Mesothelial cell of epicardium (in vitro differentiated cells): Measurements from ENCODE around the gene PUS1. TPM values are rescaled to one million over a fixed set of nuclear protein-coding genes. Genes with fewer than 3 reads are reported as not detected.

ENCODE experiments used
- DNase-seq, 2 experiments: peaks; one replicate each; pipeline ENCODE4 v3.0.0; 2021; ENCODE audit warnings: low spot score in 2 of 2; ENCODE audit not compliant: unreplicated experiment in 2 of 2
- H3K27ac Mint-ChIP-seq: 2 replicates; pipeline ENCODE4 v1.8.0; 2021; ENCODE audit warnings: mixed read lengths
- H3K27me3 Mint-ChIP-seq: 2 replicates; pipeline ENCODE4 v1.8.0; 2021; ENCODE audit warnings: low read depth, mixed read lengths
- H3K36me3 Mint-ChIP-seq: 2 replicates; pipeline ENCODE4 v1.8.0; 2021; ENCODE audit warnings: mixed read lengths
- H3K4me1 Mint-ChIP-seq: 2 replicates; pipeline ENCODE4 v1.8.0; 2021; ENCODE audit warnings: mixed read lengths
- H3K4me3 Mint-ChIP-seq: 2 replicates; pipeline ENCODE4 v1.8.0; 2021; ENCODE audit warnings: mild to moderate bottlenecking, moderate library complexity, mixed read lengths
- H3K9me3 Mint-ChIP-seq: 2 replicates; pipeline ENCODE4 v1.8.0; 2021; ENCODE audit warnings: mixed read lengths
- total RNA-seq: library from RNA; stranded (reverse); gene quantifications from 3 replicates; pipeline ENCODE4 v1.2.1, GENCODE V29; 2021
- TF ChIP-seq, protein P1 (sequence below): fragments of 200-600 bp; sonication (generic); IDR thresholded peaks from one replicate; pipeline ENCODE4 v1.5.0; 2021; ENCODE audit warnings: antibody characterized with exemption; ENCODE audit not compliant: unreplicated experiment

Gene PUS1
- total RNA-seq, 1 donor from 2014 or later, result 27.4 TPM

DNA sequence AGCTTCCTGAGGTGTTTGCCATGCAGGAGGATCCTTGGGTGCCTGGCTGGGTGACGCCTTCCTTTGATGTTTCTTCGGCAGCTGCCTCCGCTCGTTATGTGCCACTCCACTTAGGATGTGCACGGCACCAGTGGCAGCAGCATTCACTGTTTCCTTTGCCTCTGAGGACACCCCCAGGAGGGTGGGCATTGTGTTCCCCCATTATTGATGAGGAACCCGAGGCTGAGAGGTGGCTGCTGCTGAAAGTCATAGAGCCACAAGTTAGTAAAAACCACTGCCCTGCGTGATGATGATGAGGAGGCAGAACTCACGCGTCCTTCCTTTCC lies 61.9 kb downstream of the PUS1 start:
- TF ChIP-seq, protein P1, sequence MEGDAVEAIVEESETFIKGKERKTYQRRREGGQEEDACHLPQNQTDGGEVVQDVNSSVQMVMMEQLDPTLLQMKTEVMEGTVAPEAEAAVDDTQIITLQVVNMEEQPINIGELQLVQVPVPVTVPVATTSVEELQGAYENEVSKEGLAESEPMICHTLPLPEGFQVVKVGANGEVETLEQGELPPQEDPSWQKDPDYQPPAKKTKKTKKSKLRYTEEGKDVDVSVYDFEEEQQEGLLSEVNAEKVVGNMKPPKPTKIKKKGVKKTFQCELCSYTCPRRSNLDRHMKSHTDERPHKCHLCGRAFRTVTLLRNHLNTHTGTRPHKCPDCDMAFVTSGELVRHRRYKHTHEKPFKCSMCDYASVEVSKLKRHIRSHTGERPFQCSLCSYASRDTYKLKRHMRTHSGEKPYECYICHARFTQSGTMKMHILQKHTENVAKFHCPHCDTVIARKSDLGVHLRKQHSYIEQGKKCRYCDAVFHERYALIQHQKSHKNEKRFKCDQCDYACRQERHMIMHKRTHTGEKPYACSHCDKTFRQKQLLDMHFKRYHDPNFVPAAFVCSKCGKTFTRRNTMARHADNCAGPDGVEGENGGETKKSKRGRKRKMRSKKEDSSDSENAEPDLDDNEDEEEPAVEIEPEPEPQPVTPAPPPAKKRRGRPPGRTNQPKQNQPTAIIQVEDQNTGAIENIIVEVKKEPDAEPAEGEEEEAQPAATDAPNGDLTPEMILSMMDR, result no peak
- no peaks in the 10 kb centered on the region for H3K9me3 Mint-ChIP-seq
- H3K27ac Mint-ChIP-seq, result no peak overlapping the region
- no peaks in the 10 kb centered on the region for H3K4me1 Mint-ChIP-seq
- DNase-seq, result no peak
- no peaks in the 10 kb centered on the region for H3K27me3 Mint-ChIP-seq
- H3K4me3 Mint-ChIP-seq, result no peak overlapping the region
- H3K36me3 Mint-ChIP-seq, result peaks cover 55% of the 10 kb centered on the region

DNA sequence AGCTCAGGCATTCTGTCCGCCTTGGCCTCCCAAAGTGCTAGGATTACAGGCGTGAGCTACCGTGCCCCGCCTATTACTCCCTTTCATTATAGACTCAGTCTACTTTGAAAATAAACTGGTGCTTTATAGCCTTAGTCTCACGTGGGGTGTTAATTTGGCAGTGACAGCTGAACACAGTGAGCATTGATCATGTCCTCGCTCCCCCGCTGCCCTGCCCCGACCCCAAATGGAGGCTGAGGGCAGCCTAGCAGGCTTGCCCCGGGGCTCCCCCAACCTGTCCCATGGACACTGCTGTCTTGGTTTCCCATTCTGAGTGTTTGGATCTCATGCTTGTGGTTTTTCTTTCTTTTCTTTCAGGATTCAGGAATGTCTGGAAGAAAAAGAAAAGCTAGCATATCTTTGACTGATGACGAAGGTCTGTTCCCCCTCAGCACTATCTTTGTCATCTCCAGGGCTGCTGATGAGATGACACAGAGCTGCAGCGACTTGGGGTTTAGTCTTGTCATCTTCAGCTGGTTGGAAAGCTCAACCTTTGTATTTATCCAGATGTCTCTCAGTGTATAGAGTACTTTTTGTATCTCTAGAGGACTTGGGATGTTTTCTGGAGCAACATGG lies 62.8 kb downstream of the PUS1 start:
- H3K4me1 Mint-ChIP-seq, result no peaks in the 10 kb centered on the region
- TF ChIP-seq, protein P1, result no peak
- H3K36me3 Mint-ChIP-seq, result peaks cover 51% of the 10 kb centered on the region
- H3K4me3 Mint-ChIP-seq, result no peak overlapping the region
- no peaks in the 10 kb centered on the region for H3K27me3 Mint-ChIP-seq
- DNase-seq, result no peak
- H3K27ac Mint-ChIP-seq, result no peak overlapping the region
- no peaks in the 10 kb centered on the region for H3K9me3 Mint-ChIP-seq

DNA sequence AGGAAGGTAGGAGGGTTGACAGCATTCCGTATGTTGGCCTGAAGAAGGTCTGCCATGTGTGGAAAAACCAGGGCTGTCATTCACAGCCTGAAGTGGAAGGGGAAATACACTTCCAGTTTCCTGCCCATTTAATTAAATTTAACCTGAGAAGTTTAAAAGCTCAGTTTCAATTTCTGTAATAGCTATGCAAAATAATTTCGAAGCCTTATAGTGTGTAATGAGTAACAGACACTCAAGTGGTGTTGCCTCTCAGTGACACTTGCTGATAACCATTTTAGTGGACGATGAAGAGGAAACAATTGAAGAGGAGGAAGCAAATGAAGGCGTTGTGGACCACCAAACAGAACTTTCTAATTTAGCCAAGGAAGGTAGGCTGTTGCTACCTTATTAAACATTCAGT lies 65.5 kb downstream of the PUS1 start:
- Mint-ChIP-seq H3K9me3 (no peaks in the 10 kb centered on the region), H3K27me3 (no peaks in the 10 kb centered on the region), H3K4me1 (no peaks in the 10 kb centered on the region), H3K27ac (no peak overlapping the region), H3K36me3 (peaks cover 41% of the 10 kb centered on the region), H3K4me3 (no peak overlapping the region)
- TF ChIP-seq, protein P1, result no peak
- no peak for DNase-seq

Other genes with a start within 250 kb of the PUS1 start
- 73.0 to 77.9 TPM (median 76.9 TPM) in 3 replicates for gene SFSWAP, start 218.2 kb upstream of the PUS1 start, total RNA-seq
- 1.8 to 2.0 TPM (median 1.9 TPM) in 3 replicates for gene MMP17, start 100.9 kb upstream of the PUS1 start, total RNA-seq
- 88.8 to 104 TPM (median 93.0 TPM) in 3 replicates for gene ULK1, start 34.7 kb upstream of the PUS1 start, total RNA-seq
- gene EP400, start 20.7 kb downstream of the PUS1 start, total RNA-seq, result 74.0 to 77.9 TPM (median 75.3 TPM) in 3 replicates
- 31.4 to 34.0 TPM (median 32.5 TPM) in 3 replicates for gene DDX51, start 215.0 kb downstream of the PUS1 start, total RNA-seq
- 24.3 to 27.4 TPM (median 25.1 TPM) in 3 replicates for gene NOC4L, start 215.2 kb downstream of the PUS1 start, total RNA-seq